GM12864 (cell line): ENCODE results near the gene SHLD1.
"Not testable (repeated sequence)": the region's sequence is repeated elsewhere in the genome, so short reads cannot be mapped to it uniquely, and the experiment has no call there.

Experiments used
- DNase-seq: peaks from one replicate; pipeline ENCODE4 v3.0.0-alpha.2; 2011; ENCODE audit warnings: low read depth
- H3K4me3 ChIP-seq: 2 replicates; pipeline ENCODE4 v1.5.1; 2011; ENCODE audit warnings: mild to moderate bottlenecking, low read depth, low read length, control low read depth
- TF ChIP-seq, protein P1 (sequence below): IDR thresholded peaks from 2 replicates; pipeline ENCODE4 v1.5.1; 2011; ENCODE audit warnings: low read depth, mild to moderate bottlenecking, moderate library complexity, low read length, control low read depth, inconsistent platforms; ENCODE audit errors: missing control alignments

SHLD1 gene

DNA sequence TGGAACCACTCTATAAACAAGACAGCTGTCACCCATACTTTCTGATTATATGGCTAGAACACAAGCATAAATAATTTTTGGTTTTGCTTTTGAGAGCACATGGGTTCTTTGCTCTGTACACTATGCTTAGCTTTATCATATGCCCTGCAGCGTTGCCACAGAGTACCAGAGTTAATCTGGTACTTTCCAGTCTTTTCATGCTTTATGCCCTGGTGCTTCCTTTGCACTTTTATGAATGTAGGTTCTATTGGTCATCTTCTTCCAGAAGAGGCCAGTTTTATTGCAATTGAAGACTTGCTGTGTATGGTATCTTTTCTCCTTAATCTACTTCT, 20.8 kb downstream of the SHLD1 start:
- TF ChIP-seq, protein P1, sequence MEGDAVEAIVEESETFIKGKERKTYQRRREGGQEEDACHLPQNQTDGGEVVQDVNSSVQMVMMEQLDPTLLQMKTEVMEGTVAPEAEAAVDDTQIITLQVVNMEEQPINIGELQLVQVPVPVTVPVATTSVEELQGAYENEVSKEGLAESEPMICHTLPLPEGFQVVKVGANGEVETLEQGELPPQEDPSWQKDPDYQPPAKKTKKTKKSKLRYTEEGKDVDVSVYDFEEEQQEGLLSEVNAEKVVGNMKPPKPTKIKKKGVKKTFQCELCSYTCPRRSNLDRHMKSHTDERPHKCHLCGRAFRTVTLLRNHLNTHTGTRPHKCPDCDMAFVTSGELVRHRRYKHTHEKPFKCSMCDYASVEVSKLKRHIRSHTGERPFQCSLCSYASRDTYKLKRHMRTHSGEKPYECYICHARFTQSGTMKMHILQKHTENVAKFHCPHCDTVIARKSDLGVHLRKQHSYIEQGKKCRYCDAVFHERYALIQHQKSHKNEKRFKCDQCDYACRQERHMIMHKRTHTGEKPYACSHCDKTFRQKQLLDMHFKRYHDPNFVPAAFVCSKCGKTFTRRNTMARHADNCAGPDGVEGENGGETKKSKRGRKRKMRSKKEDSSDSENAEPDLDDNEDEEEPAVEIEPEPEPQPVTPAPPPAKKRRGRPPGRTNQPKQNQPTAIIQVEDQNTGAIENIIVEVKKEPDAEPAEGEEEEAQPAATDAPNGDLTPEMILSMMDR, result no peak

DNA sequence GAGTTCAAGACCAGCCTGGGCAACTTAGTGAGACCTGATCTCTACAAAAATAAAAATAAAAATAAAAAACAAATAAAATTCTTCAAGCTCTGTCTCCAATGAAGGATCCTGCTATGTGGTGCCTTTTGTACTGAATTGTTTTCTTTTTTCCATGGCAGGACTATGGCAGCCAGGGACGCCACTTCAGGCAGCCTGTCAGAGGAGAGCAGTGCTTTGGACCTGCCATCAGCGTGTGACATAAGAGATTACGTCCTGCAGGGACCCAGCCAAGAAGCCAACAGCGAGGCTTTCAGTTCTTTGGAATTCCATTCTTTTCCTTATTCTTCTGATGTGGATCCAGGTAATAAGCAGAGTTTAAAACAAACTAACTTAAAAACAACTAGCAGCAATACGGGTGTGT, 22.5 kb downstream of the SHLD1 start:
- H3K4me3 ChIP-seq, result no peak overlapping the region
- TF ChIP-seq, protein P1, result no peak
- DNase-seq, result no peak

More for the DNA sequence above, 20.8 kb downstream of the SHLD1 start:
- no peak overlapping the region for H3K4me3 ChIP-seq
- DNase-seq, result no peak

DNA sequence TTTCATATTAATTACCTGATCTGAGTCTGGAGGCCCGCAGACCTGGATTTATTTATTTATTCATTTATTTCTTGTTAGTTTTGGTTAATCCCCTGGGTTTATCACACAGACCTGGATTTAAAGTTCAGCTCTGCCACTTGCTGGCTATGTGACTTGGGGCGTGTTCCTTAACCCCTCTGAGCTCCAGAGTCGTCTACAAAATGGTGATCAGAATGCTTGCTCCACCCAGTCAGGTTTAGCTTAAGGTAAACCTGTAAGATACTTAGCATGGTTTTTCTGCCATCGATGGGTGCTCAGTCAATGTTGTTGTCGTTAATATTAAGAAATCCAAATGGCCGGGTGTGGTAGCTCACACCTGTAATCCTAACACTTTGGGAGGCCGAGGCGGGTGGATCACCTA, 23.4 kb downstream of the SHLD1 start:
- TF ChIP-seq, protein P1, result no peak
- no peak overlapping the region for H3K4me3 ChIP-seq
- DNase-seq, result no peak

DNA sequence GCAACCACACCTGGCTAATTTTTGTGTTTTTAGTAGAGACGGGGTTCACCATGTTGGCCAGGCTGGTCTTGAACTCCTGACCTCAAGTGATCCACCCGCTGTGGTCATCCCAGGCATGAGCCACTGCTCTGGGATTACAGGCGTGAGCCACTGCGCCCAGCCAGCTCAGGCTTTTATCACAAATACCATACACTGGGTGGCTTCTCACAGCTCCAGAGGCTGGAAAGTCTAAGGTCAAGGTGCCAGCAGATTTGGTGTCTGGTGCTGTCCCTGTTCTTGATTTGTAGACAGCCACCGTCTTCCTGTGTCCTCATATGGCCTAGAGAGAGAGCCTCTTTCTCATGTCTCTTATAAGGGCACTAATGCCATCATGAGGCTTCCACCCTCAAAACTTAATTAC, 25.9 kb downstream of the SHLD1 start:
- DNase-seq, result no peak
- no peak overlapping the region for H3K4me3 ChIP-seq
- TF ChIP-seq, protein P1, result no peak

DNA sequence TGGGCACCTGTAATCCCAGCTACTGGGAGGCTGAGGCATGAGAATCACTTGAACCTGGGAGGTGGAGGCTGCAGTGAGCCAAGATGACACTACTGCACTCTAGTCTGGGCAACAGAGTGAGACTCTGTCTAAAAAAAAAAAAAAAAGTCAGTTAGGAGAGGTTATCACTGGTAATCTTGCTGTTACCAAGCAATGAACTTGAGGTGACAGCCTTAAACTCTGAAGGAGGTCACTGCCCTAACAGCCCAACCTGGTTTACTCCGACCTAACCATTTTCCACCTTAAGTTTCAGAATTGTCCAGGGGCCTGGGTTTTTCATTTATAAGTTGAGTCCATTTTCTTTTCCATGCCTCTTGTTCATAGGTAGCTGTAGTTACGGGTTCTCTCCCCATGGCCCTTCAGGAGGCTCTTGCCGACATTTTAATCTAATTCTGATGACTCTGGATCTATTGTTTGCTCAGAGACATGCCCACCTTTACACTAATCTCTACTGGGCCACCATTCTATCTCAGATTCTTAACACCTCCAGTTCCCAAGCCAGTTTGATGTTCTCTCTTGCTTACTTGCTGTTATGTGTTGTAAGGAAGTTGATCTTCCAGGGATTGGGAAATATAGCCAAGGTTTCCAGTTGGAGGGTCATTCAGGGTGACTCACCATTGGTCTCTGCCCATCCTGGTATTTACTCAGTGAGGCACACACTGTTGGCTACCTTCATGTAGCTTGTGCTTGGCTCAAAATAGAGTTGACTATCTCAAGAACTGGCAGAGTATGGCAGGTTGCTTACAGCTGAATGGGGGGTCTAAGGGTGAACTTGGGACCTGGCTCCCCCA, 29.1 kb downstream of the SHLD1 start:
- TF ChIP-seq, protein P1, result no peak
- DNase-seq, result no peak
- no peak overlapping the region for H3K4me3 ChIP-seq

DNA sequence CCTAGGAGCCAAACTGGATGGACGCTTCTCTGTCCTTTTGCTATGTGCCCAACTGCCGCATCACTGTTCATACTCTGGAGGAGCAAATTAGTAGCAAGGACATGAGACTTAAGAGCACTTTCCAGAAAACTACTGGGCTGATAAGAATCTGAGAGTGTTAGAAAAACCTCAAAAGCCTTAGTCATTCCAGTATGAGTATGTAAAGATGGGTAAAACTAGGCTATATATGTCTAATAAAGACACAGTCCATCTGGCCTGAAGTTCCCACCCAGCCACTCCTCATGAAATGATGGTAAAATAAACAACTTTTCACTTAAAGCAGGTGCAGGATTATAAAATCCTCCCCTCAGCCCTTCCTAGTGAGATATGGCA, 30.6 kb downstream of the SHLD1 start:
- no peak overlapping the region for H3K4me3 ChIP-seq
- no peak for DNase-seq
- TF ChIP-seq, protein P1, result no peak

DNA sequence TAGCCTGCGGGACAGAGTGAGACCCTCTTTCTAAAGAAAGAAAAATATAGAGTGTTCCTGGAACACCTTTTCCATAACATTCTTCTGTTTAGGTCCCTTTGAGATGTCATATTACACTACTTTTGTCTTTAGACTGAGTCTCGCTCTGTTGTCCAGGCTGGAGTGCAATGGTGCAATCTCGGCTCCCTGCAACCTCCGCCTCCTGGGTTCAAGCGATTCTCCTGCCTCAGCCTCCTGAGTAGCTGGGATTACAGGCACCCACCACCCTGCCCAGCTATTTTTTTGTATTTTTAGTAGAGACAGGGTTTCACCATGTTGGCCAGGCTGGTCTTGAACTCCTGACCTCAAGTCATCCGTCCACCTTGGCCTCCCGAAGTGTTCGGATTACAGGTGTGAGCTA, 31.2 kb downstream of the SHLD1 start:
- not testable (repeated sequence) for H3K4me3 ChIP-seq, DNase-seq
